ENCODE results near the gene ZNF579.

Gene ZNF579

GRCh38 chr19:55618426-55618825 is 37.8 kb upstream of the ZNF579 start:
- Histone ChIP-seq H3K4me3 (ENCODE audit: low read length) (no peak overlapping the region), H3K27ac (ENCODE audit: low read length) (no peak overlapping the region), H3K9me3 (ENCODE audit: insufficient read depth, low read depth, low read length) (no peaks in the 10 kb centered on the region), H3K27me3 (ENCODE audit: insufficient read depth, low read length) (no peaks in the 10 kb centered on the region), H3K9ac (ENCODE audit: low read depth, low read length) (no peak overlapping the region), H3K4me1 (ENCODE audit: insufficient read depth, low read length) (no peaks in the 10 kb centered on the region), H3K36me3 (ENCODE audit: insufficient read depth, low read depth, low read length) (peaks cover 31% of the 10 kb centered on the region)

DNA sequence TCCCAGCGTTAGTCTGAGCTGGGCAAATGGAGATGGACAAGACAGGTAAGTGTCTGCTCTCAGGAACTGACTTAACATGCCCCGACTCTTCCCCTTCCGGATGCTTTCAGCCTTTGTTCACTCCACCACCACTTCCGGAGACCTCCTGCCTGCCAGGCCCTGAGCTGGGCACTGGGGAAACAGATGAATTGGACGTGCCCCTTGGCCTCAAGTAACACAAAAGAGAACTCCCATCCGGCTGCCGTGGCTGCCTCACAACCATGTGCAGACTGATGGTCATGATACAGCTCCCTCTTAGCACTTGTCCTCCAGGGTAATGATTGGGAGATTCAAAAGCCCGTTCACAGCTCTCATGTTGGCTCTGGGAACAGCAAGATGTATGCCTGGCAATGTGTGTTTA is 36.8 kb upstream of the ZNF579 start:
- H3K36me3 ChIP-seq (ENCODE audit: insufficient read depth, low read depth, low read length), result peaks cover 31% of the 10 kb centered on the region
- H3K9me3 ChIP-seq (ENCODE audit: insufficient read depth, low read depth, low read length), result no peaks in the 10 kb centered on the region
- H3K9ac ChIP-seq (ENCODE audit: low read depth, low read length), result no peak overlapping the region
- no peak overlapping the region for H3K27ac ChIP-seq (ENCODE audit: low read length)
- no peak overlapping the region for H3K4me3 ChIP-seq (ENCODE audit: low read length)
- no peaks in the 10 kb centered on the region for H3K4me1 ChIP-seq (ENCODE audit: insufficient read depth, low read length)
- H3K27me3 ChIP-seq (ENCODE audit: insufficient read depth, low read length), result no peaks in the 10 kb centered on the region

GRCh38 chr19:55616395-55616875 is 35.8 kb upstream of the ZNF579 start:
- peaks cover 31% of the 10 kb centered on the region for H3K36me3 ChIP-seq (ENCODE audit: insufficient read depth, low read depth, low read length)
- H3K9me3 ChIP-seq (ENCODE audit: insufficient read depth, low read depth, low read length), result no peaks in the 10 kb centered on the region
- H3K9ac ChIP-seq (ENCODE audit: low read depth, low read length), result no peak overlapping the region
- H3K27me3 ChIP-seq (ENCODE audit: insufficient read depth, low read length), result no peaks in the 10 kb centered on the region
- H3K27ac ChIP-seq (ENCODE audit: low read length), result no peak overlapping the region
- H3K4me1 ChIP-seq (ENCODE audit: insufficient read depth, low read length), result no peaks in the 10 kb centered on the region
- H3K4me3 ChIP-seq (ENCODE audit: low read length), result no peak overlapping the region

- H3K9ac ChIP-seq (ENCODE audit: low read depth, low read length), result no peak overlapping the region
- no peaks in the 10 kb centered on the region for H3K9me3 ChIP-seq (ENCODE audit: insufficient read depth, low read depth, low read length)
- no peak overlapping the region for H3K27ac ChIP-seq (ENCODE audit: low read length)
- peaks cover 25% of the 10 kb centered on the region; the same call in 1 of the 2 replicates for H3K36me3 ChIP-seq (ENCODE audit: insufficient read depth, low read depth, low read length)
- no peaks in the 10 kb centered on the region for H3K4me1 ChIP-seq (ENCODE audit: insufficient read depth, low read length)
- no peak overlapping the region for H3K4me3 ChIP-seq (ENCODE audit: low read length)
- H3K27me3 ChIP-seq (ENCODE audit: insufficient read depth, low read length), result no peaks in the 10 kb centered on the region
These were observed 35.1 kb upstream of the ZNF579 start for GRCh38 chr19:55615543-55616394.

DNA sequence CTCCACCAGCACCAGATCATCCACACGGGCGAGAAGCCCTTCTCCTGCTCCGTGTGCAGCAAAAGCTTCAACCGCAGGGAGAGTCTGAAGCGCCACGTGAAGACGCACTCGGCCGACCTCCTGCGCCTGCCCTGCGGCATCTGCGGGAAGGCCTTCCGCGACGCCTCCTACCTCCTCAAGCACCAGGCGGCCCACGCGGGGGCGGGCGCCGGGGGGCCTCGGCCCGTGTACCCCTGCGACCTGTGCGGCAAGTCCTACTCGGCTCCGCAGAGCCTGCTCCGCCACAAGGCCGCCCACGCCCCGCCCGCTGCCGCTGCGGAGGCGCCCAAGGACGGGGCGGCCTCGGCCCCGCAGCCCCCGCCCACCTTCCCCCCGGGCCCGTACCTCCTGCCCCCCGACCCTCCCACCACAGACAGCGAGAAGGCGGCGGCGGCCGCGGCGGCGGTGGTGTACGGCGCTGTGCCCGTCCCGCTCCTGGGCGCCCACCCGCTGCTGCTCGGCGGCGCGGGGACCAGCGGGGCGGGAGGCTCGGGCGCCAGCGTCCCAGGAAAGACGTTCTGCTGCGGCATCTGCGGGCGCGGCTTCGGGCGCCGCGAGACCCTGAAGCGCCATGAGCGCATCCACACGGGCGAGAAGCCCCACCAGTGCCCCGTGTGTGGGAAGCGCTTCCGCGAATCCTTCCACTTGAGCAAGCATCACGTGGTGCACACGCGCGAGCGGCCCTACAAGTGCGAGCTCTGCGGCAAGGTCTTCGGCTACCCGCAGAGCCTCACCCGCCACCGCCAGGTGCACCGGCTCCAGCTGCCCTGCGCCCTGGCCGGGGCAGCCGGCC is 34.3 kb upstream of the ZNF579 start:
- Histone ChIP-seq H3K4me3 (ENCODE audit: low read length) (no peak overlapping the region), H3K36me3 (ENCODE audit: insufficient read depth, low read depth, low read length) (peaks cover 25% of the 10 kb centered on the region; the same call in 1 of the 2 replicates), H3K27me3 (ENCODE audit: insufficient read depth, low read length) (no peaks in the 10 kb centered on the region), H3K9me3 (ENCODE audit: insufficient read depth, low read depth, low read length) (no peaks in the 10 kb centered on the region), H3K4me1 (ENCODE audit: insufficient read depth, low read length) (no peaks in the 10 kb centered on the region), H3K27ac (ENCODE audit: low read length) (no peak overlapping the region), H3K9ac (ENCODE audit: low read depth, low read length) (no peak overlapping the region)

- Histone ChIP-seq H3K4me3 (ENCODE audit: low read length) (no peak overlapping the region), H3K27ac (ENCODE audit: low read length) (no peak overlapping the region), H3K9me3 (ENCODE audit: insufficient read depth, low read depth, low read length) (no peaks in the 10 kb centered on the region), H3K9ac (ENCODE audit: low read depth, low read length) (no peak overlapping the region), H3K27me3 (ENCODE audit: insufficient read depth, low read length) (no peaks in the 10 kb centered on the region), H3K4me1 (ENCODE audit: insufficient read depth, low read length) (no peaks in the 10 kb centered on the region), H3K36me3 (ENCODE audit: insufficient read depth, low read depth, low read length) (peaks cover 33% of the 10 kb centered on the region; the same call in 1 of the 2 replicates)
These were observed 33.5 kb upstream of the ZNF579 start for GRCh38 chr19:55613930-55614710.

- Histone ChIP-seq H3K9me3 (ENCODE audit: insufficient read depth, low read depth, low read length) (no peaks in the 10 kb centered on the region), H3K36me3 (ENCODE audit: insufficient read depth, low read depth, low read length) (peaks cover 33% of the 10 kb centered on the region; the same call in 1 of the 2 replicates)
These were observed 32.7 kb upstream of the ZNF579 start for GRCh38 chr19:55613396-55613795.

GRCh38 chr19:55611983-55612645 is 31.5 kb upstream of the ZNF579 start:
- Histone ChIP-seq H3K9ac (ENCODE audit: low read depth, low read length) (no peak overlapping the region), H3K27ac (ENCODE audit: low read length) (no peak overlapping the region), H3K27me3 (ENCODE audit: insufficient read depth, low read length) (no peaks in the 10 kb centered on the region), H3K9me3 (ENCODE audit: insufficient read depth, low read depth, low read length) (no peaks in the 10 kb centered on the region), H3K4me3 (ENCODE audit: low read length) (no peak overlapping the region), H3K36me3 (ENCODE audit: insufficient read depth, low read depth, low read length) (peaks cover 32% of the 10 kb centered on the region; the same call in 1 of the 2 replicates), H3K4me1 (ENCODE audit: insufficient read depth, low read length) (no peaks in the 10 kb centered on the region)

More at GRCh38 chr19:55613396-55613795, 32.7 kb upstream of the ZNF579 start:
- no peaks in the 10 kb centered on the region for H3K27me3 ChIP-seq (ENCODE audit: insufficient read depth, low read length)
- H3K4me1 ChIP-seq (ENCODE audit: insufficient read depth, low read length), result no peaks in the 10 kb centered on the region
- H3K4me3 ChIP-seq (ENCODE audit: low read length), result no peak overlapping the region
- no peak overlapping the region for H3K9ac ChIP-seq (ENCODE audit: low read depth, low read length)
- no peak overlapping the region for H3K27ac ChIP-seq (ENCODE audit: low read length)

GRCh38 chr19:55611300-55611982 is 30.8 kb upstream of the ZNF579 start:
- H3K27ac ChIP-seq (ENCODE audit: low read length), result no peak overlapping the region
- no peaks in the 10 kb centered on the region for H3K27me3 ChIP-seq (ENCODE audit: insufficient read depth, low read length)
- H3K9me3 ChIP-seq (ENCODE audit: insufficient read depth, low read depth, low read length), result no peaks in the 10 kb centered on the region
- H3K4me1 ChIP-seq (ENCODE audit: insufficient read depth, low read length), result peaks cover 4% of the 10 kb centered on the region; the same call in 1 of the 2 replicates
- no peak overlapping the region for H3K9ac ChIP-seq (ENCODE audit: low read depth, low read length)
- no peak overlapping the region for H3K4me3 ChIP-seq (ENCODE audit: low read length)
- H3K36me3 ChIP-seq (ENCODE audit: insufficient read depth, low read depth, low read length), result peaks cover 29% of the 10 kb centered on the region; the same call in 1 of the 2 replicates

GRCh38 chr19:55609326-55609725 is 28.7 kb upstream of the ZNF579 start:
- Histone ChIP-seq H3K4me1 (ENCODE audit: insufficient read depth, low read length) (peaks cover 5% of the 10 kb centered on the region; the same call in 1 of the 2 replicates), H3K4me3 (ENCODE audit: low read length) (no peak overlapping the region), H3K9me3 (ENCODE audit: insufficient read depth, low read depth, low read length) (no peaks in the 10 kb centered on the region), H3K27me3 (ENCODE audit: insufficient read depth, low read length) (no peaks in the 10 kb centered on the region), H3K9ac (ENCODE audit: low read depth, low read length) (no peak overlapping the region), H3K27ac (ENCODE audit: low read length) (no peak overlapping the region), H3K36me3 (ENCODE audit: insufficient read depth, low read depth, low read length) (peaks cover 21% of the 10 kb centered on the region; the same call in 1 of the 2 replicates)
